ENCODE results near the gene TRAPPC3. TPM values are rescaled to one million over a fixed set of nuclear protein-coding genes. Genes with fewer than 3 reads are reported as not detected.
A peak's percentile ranks its signal among the peaks of the same experiment; 100 is the strongest.

Gene TRAPPC3
- polyA plus RNA-seq, 1 donor (not counting 4 experiments of a cell fraction or from before 2014, with no cell fraction given) = 173 TPM

DNA sequence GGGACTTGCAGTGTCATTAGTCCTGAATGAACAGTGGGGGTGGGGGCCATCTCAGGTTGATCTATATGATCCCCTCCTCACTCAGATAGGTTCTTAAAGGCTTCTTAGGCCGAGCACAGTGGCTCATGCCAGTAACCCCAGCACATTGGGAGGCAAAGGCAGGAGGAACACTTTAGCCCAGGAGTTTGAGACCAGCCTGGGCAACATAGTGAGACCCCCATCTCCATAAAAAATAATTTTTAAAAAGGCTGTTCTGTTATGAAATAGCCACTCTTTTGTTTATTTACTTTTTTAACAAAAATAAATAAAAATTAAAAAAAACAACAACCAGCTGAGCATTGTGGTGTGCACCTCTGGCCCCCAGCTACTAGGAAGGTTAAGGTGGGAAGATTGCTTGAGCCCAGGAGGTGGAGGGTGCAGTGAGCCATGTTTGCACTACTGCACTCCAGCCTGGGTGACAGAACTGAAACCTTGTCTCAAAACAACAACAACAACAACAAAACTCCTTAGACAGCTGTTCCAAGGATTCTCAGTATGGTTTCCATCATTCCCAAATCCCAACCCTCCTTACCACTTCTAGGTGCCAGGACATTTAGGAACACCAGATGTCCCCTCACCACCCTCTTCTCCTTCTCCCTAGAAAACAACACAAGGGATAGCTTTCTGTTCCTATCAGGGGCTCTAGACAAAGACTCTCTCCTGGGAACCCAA is 2.0 kb upstream of the TRAPPC3 start:
- Histone ChIP-seq H3K36me3 (ENCODE audit: control insufficient read depth in 2 of 2, extremely low read depth in 1 of 2, insufficient read depth in 2 of 2, low read length in 2 of 2) (peaks cover 0 to 3% of the 10 kb centered on the region in 2 experiments), H3K4me1 (ENCODE audit: control insufficient read depth, extremely low read depth, insufficient read depth, low read length) (peaks cover 35% of the 10 kb centered on the region), H3K9ac (ENCODE audit: control insufficient read depth, extremely low read depth, insufficient read depth, low read length) (peak overlapping the region; percentile 83), H3K27ac (ENCODE audit: control insufficient read depth, insufficient read depth, low read length) (peak overlapping the region; percentile 99), H3K79me2 (ENCODE audit: control insufficient read depth, insufficient read depth, low read length) (peaks cover 37% of the 10 kb centered on the region), H3K4me2 (ENCODE audit: control insufficient read depth, extremely low read depth, insufficient read depth, low read depth, low read length) (peak overlapping the region; percentile 79), H3K4me3 (ENCODE audit: control insufficient read depth in 2 of 3, extremely low read depth in 1 of 3, insufficient read depth in 2 of 3, low read depth in 1 of 3, low read length in 3 of 3) (peak overlapping the region in 1 of 3 experiments; percentile 7), H3K9me3 (ENCODE audit: control insufficient read depth, low read depth, low read length) (no peaks in the 10 kb centered on the region), H3K27me3 (ENCODE audit: control insufficient read depth, extremely low read depth, insufficient read depth, low read length) (no peaks in the 10 kb centered on the region), H2AFZ (ENCODE audit: control insufficient read depth, low read length) (peak overlapping the region; percentile 63), H3K9me1 (ENCODE audit: control insufficient read depth, extremely low read depth, insufficient read depth, low read length) (no peaks in the 10 kb centered on the region), H4K20me1 (ENCODE audit: control insufficient read depth, extremely low read depth, insufficient read depth, low read length) (no peaks in the 10 kb centered on the region)
- TF ChIP-seq, protein P1, sequence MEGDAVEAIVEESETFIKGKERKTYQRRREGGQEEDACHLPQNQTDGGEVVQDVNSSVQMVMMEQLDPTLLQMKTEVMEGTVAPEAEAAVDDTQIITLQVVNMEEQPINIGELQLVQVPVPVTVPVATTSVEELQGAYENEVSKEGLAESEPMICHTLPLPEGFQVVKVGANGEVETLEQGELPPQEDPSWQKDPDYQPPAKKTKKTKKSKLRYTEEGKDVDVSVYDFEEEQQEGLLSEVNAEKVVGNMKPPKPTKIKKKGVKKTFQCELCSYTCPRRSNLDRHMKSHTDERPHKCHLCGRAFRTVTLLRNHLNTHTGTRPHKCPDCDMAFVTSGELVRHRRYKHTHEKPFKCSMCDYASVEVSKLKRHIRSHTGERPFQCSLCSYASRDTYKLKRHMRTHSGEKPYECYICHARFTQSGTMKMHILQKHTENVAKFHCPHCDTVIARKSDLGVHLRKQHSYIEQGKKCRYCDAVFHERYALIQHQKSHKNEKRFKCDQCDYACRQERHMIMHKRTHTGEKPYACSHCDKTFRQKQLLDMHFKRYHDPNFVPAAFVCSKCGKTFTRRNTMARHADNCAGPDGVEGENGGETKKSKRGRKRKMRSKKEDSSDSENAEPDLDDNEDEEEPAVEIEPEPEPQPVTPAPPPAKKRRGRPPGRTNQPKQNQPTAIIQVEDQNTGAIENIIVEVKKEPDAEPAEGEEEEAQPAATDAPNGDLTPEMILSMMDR (optimal IDR thresholded peaks at IDR 0.05 in 1 of 3, IDR thresholded peaks at IDR 0.05 in 1 of 3, conservative IDR thresholded peaks at IDR 0.05 in 1 of 3; ENCODE audit: extremely low read depth in 1 of 3, insufficient read depth in 2 of 3, low read length in 3 of 3) = no peak
- no peak for TF ChIP-seq EZH2 (IDR thresholded peaks at IDR 0.05; ENCODE audit: low read length)
- no peak for FAIRE-seq
- DNase-seq (ENCODE audit: low read depth, low spot score) = no peak
- dilution Hi-C loops (cut with MboI; ENCODE audit: extremely low pct_ligation_motif_present, low sequenced_read_pairs) = no loop called here

DNA sequence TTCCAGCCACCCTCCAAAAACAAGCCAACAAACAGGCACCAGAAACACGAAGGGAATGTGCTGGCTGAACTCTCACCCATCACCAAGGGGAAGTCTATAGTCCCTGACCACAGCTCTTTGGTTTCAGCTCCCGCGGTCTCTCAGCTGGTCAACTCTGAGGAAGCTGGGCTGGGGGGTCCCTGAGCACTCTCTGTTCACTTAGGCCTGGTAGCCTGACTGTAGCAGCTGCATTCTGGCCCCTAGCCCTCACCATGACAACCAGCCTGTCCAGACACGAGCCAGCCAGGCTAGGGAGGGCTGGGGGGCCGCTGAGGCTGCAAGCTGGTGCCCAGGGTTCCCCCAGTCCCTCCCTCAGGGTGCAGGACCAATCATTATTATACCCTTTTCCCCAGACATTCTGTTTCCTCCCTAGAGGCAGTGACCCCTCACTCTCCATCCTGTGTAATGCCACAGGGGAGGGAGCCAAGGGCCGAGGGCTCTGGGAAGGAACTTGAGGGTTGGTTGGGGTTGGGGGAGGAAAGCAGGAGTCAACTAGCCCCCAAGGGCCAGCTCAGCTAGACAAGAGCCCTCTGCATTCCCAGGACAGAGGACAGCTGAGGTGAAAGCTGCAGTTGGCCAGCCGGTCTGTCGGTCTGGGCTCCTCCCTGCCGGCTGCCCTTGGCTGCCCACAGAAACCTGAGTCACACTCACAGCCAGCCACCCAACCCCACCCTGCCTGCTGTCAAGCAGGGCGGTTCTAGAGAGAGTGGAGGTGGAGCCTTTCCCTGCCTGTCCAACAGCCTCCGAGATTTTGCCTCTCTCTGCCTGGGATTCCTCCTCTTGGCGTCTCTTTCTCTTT is 1.2 kb upstream of the TRAPPC3 start:
- H3K79me2 ChIP-seq (ENCODE audit: control insufficient read depth, insufficient read depth, low read length) = peaks cover 34% of the 10 kb centered on the region
- H2AFZ ChIP-seq (ENCODE audit: control insufficient read depth, low read length) = no peak overlapping the region
- peak overlapping the region; percentile 83 for H3K9ac ChIP-seq (ENCODE audit: control insufficient read depth, extremely low read depth, insufficient read depth, low read length)
- dilution Hi-C loops (cut with MboI; ENCODE audit: extremely low pct_ligation_motif_present, low sequenced_read_pairs) = no loop called here
- FAIRE-seq (peak; percentile 84), DNase-seq (ENCODE audit: low read depth, low spot score) (peak; percentile 89)
- peak overlapping the region; percentile 79 for H3K4me2 ChIP-seq (ENCODE audit: control insufficient read depth, extremely low read depth, insufficient read depth, low read depth, low read length)
- H3K27me3 ChIP-seq (ENCODE audit: control insufficient read depth, extremely low read depth, insufficient read depth, low read length) = no peaks in the 10 kb centered on the region
- H3K36me3 ChIP-seq (ENCODE audit: control insufficient read depth in 2 of 2, extremely low read depth in 1 of 2, insufficient read depth in 2 of 2, low read length in 2 of 2) = peaks cover under 1 to 4% of the 10 kb centered on the region in 2 experiments
- peak overlapping the region; percentile 99 for H3K27ac ChIP-seq (ENCODE audit: control insufficient read depth, insufficient read depth, low read length)
- peaks cover 35% of the 10 kb centered on the region for H3K4me1 ChIP-seq (ENCODE audit: control insufficient read depth, extremely low read depth, insufficient read depth, low read length)
- TF ChIP-seq, protein P1 (optimal IDR thresholded peaks at IDR 0.05 in 1 of 3, IDR thresholded peaks at IDR 0.05 in 1 of 3, conservative IDR thresholded peaks at IDR 0.05 in 1 of 3; ENCODE audit: extremely low read depth in 1 of 3, insufficient read depth in 2 of 3, low read length in 3 of 3) = no peak
- TF ChIP-seq EZH2 (IDR thresholded peaks at IDR 0.05; ENCODE audit: low read length) = no peak
- no peaks in the 10 kb centered on the region for H3K9me1 ChIP-seq (ENCODE audit: control insufficient read depth, extremely low read depth, insufficient read depth, low read length)
- peak overlapping the region in 2 of 3 experiments; percentile 22 to 41 for H3K4me3 ChIP-seq (ENCODE audit: control insufficient read depth in 2 of 3, extremely low read depth in 1 of 3, insufficient read depth in 2 of 3, low read depth in 1 of 3, low read length in 3 of 3)
- no peaks in the 10 kb centered on the region for H4K20me1 ChIP-seq (ENCODE audit: control insufficient read depth, extremely low read depth, insufficient read depth, low read length)
- H3K9me3 ChIP-seq (ENCODE audit: control insufficient read depth, low read depth, low read length) = no peaks in the 10 kb centered on the region

Measured in keratinocyte (primary cell).